GF-D8 (cell line): Measurements from ENCODE around the gene RWDD2A.

Experiments used
- DNase-seq: peaks from one replicate; lab custom pipeline; 2025; lab: John Stamatoyannopoulos, UW

The RWDD2A gene

DNA sequence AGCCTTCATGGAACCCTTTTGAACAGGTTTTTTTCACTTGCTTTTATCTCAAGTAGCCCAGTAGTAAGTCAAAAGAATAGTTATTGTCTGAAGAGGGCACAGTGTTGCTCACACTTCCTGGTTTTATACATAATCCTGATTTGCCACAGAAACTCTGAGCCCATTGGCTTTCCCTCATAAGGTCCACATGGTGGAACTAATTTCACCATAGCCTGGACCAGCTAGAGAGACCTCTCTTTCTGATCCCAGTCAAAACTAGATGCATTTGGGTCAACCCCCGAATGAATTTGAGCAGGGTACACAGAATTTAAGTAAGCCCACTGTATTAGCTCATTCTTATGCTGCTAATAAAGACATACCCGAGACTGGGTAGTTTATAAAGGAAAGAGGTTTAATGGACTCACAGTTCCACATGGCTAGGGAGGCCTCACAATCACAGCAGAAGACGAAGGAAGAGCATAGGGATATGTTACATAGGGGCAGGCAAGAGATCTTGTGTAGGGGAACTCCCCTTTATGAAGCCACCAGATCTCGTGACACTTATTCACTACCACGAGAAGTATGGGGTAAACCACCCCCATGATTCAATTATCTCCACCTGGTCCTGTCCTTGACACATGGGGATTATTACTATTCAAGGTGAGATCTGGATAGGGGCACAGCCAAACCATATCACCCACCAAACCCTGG lies 6.2 kb downstream of the RWDD2A start:
- no peak for DNase-seq

DNA sequence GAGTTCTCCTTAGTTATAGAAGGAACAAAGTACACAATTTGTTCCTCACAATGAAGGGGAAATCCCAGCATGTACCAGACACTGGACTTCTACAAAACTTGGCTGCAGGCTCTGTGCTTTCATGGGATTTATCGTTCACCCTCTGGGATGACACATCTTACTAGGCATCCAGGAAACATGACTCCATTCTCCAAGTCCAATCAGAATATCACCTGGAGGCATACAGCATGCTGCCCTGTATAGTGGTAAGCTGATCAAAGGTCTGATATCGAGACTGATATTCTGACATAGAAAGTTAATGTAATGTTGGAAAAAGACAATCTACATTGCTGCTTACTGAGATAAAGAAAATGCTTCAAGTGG lies 6.7 kb downstream of the RWDD2A start:
- DNase-seq: no peak

DNA sequence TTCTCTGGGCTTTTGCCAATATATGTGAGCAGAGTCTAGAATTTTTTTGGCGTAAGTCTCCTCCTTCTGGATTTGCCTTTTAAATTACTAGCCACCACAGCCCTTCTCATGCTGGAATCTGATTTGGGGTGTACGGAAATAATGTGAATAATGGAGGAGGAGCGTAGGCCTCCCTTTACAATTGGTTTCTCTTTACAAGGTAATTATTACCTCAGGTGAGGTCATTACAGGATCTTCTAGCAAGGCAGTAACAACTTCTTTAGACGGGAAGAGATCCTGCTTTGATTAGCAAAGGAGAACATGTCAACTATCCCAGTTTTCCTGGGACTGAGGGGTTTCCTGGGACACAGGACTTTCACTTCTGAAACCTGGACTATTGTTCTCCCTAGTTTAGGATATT lies 8.9 kb downstream of the RWDD2A start:
- no peak for DNase-seq

DNA sequence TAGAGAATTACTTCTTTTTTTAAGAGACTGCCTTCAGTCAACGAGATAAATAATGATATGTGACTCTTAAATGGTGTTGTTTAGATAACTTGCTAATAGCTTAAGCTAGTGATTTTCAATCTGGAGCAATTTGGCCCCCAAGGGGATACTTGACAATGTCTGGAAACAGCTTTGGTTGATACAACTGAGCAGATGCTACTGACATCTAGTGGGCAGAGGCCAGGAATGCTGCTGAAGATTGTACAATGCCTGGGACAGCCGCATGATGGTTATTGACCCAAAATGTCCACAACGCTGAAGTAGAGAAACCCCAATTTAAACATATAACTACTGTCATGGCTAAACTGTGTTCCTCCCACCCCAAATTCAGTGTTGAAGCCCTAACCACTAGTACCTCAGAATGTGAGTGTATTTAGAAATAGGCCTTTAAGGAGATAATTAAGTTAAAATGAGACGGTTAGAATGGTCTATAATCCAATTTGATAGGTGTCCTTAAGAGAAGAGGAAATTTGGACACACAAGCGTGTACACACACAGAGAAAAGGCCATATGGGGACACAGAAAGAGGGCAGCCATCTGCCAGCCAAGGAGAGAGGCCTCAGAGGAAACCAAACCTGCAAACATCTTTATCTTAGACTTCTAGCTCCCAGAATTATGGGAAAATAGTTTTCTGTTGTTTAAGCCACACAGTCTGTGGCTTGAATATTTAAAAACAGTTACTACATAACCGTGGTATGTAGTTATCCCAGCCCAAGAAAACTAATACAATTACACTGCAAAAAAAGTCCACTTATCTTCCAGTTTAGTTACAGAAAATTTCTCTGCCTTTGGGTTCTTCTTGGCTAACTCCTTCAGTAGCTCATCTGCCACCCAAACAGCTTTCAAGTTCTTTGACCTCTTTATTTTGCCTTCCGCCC lies 22.2 kb downstream of the RWDD2A start:
- DNase-seq: peak; percentile 31

DNA sequence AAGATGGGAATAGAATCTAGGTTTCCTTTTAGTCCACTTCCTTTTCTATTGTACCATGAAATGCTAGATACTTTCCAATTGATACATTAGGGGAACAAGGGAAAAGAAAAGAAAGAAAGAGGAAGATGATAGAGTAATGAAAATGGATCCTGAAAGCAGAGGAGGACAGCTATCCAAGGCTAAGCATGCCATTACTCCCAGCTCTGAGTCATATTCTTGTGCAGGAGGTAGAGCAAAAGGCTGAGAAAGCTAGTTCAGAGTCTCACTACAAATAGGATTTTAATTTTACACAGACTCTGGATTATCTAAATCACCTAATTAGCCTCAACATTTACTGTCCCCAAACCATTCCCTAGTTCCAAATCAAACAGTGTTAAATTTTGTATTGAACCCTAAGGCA lies 23.6 kb downstream of the RWDD2A start:
- no peak for DNase-seq

DNA sequence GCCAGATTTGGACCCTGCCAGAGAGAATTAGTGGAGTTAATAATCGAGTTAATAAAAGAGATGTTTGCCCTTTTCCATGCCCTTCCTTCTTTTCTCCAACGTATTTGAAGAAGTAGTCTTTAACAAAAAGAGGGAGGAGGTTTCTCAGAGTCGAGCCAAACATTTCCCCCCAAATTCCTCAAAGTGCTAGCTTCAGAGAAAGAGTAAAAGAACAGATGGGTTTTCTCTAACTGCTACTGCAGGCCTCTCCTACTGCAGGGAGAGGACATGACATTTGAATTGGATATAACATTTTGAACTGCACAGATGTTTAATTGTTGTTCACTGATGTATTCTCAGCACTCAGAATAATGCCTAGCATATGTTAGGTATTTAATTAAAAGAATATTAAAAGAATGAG lies 25.5 kb downstream of the RWDD2A start:
- no peak for DNase-seq

DNA sequence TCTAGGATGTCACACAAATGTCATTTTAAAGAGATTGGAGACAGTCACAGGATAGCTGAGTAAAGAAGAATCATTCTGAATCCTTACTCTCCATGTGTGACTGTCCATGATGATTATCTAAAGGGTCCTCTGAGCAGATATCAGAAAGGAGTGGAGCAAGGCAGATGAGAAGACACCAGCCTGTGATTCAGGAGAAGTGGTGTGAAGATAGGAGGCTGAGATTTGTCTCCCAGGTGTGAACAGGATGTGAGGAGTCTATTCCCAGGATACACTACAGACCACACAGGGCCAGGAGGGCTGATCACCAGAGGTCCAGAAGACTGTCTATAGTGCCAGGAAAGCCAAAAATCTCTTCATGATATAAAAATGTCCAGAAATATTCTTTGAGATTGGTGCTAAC lies 27.0 kb downstream of the RWDD2A start:
- no peak for DNase-seq

DNA sequence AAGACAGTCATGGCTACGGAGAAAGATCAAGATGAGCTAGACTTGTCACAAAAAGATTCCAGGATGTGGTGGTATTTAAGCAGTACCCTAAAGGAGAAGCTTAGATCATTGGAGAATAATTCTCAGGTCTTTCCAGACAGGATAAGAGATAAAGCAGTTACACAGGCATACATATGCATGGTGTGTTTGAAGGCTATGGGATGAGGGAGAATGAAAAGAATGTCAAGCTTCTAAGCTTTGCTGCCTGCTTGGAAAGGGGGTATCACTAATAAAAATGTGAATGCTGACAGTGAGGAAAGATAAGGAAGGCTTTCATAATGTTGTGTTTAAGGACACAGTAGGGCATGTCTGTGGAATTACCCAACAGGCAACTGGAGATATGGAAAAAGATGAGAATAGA lies 28.1 kb downstream of the RWDD2A start:
- no peak for DNase-seq

DNA sequence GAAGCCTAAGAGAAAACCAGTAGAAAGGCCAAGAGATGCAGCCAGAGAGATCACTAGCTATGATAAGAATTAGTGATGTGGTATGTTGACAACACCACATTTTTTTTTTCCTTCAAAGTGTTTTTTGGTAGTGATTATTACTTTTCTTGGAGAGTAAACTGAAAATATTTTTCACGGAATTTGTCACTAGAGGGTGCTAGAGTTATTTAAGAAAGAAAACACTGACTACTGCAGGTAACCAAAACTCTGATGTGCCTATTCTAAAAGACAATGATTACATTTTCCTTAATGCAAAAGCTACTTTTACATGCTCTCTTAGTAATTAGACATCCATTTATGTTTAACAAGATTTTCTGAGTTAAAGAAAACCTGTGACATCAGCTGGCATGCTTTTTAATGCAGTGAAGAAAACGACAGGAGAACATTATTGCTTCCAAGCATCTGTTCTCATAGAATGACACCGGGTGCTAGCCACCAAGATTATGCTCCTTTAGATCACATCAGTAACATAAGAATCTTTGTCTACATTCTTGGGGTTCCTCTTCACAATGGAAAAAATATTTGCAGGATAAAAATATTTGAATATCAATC lies 28.8 kb downstream of the RWDD2A start:
- DNase-seq: no peak

DNA sequence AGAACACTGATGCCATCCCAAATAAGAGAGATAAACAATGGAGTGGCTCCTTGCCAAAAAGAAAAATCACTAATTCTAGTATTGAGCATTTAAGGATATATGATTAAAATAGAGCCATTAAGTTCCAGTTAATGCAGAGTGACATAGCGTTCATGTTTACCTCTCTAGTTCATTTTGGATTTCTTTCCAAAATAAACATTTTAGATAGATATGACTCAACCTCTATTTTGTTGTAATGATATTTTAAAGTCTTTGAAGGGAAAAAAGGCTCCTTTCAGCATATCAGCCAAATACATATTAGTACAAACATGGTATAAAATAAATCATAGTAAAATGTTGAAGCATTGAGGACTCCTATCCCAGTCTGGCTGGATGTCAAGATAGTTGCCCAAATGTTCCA lies 33.4 kb downstream of the RWDD2A start:
- DNase-seq: no peak

DNA sequence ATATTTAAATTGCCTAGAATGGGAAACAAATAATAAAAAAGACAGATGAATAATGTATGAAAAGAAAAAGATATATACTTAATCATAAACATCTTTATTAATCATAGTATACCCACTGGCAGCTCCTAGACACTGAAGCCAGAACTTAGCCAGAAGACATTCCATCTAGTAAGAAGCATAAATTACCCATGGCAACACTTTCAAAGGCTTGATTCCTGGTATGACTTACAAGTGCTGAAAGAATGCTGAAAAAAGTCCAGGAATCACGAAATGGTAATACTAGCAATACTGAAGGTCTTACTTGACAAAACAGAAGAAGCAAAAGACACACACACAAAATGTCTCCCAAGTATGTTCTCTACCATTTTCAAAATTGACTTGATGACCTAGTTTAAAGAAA lies 38.0 kb downstream of the RWDD2A start:
- DNase-seq: no peak

DNA sequence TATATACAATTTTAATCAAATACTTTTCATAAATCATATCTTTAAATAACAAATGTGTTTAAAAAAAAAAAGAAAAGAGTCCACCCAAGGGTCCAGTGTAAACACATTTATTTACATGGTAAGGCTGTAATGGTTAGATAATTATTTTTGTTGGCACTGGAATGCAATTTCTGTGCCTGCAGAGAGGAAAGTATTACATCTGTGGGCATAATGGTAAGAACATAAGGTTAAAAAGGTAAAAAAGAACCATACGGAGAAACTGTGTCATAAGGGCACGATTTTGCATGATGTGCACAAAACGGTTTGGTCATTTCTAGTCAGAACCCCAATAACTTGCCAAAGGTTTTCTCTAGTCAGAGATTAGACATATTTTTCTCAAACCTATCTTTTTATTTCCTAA lies 54.3 kb downstream of the RWDD2A start:
- DNase-seq: no peak
